Amniotic epithelial cell (primary cell): ENCODE data around the gene TOLLIP.

ENCODE experiments used
- DNase-seq: peaks from one replicate; pipeline ENCODE4 v3.0.0-alpha.2; 2010; ENCODE audit warnings: low read depth

The TOLLIP gene

DNA sequence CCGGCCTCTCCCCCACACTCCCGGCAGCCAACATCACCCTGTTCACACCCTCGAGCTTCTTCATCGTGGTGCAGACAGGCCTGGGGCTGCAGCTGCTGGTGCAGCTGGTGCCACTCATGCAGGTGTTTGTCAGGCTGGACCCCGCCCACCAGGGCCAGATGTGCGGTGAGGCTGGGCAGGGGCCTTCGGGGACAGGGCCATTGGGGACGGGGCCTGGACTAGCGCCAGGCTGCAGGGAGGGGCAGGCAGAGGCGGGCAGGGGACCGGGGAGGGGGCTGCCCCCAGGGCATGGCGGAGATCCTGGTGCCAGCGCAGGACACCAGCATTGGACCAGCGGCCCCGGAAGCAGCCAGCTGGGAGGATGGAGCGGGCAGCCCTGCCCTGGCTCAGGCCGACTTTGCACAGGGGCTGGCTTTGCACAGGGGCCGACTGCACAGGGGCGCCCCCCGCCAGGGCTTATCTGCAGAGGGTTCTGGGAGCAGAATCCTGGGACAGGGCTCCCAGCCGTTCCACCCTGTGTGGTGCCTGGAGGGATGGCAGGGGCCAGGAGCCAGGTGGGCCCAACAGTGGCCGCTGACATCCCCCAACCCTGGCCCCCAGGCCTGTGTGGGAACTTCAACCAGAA is 77.9 kb downstream of the TOLLIP start:
- DNase-seq: no peak

- no peak for DNase-seq
Measured at GRCh38 chr11:1230456-1231395, 78.7 kb downstream of the TOLLIP start.

- DNase-seq: no peak
Measured at GRCh38 chr11:1230121-1230455, 79.3 kb downstream of the TOLLIP start.

- no peak for DNase-seq
Measured at GRCh38 chr11:1229471-1230120, 79.8 kb downstream of the TOLLIP start.

DNA sequence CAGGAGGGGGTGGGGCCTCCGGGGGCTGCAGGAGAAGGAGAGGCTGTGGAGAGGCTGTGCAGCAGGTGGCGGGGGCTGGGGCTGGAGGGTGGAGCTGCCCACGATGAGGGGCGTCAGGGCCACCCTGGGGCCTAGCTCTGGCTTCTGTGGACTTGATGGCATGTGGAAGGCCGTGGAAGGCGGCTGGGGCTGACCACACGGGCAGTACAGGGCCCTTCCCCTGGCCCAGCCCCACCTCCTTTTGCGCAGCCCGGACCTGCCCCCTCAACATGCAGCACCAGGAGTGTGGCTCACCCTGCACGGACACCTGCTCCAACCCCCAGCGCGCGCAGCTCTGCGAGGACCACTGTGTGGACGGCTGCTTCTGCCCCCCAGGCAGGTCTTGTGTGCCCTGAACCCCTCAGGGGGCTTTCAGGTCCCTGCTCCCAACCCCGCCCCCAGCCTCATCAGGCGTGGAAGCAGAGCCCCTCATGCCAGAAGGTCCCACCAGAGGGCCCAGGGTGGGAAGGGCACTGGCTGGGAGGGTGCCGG is 80.4 kb downstream of the TOLLIP start:
- no peak for DNase-seq

DNA sequence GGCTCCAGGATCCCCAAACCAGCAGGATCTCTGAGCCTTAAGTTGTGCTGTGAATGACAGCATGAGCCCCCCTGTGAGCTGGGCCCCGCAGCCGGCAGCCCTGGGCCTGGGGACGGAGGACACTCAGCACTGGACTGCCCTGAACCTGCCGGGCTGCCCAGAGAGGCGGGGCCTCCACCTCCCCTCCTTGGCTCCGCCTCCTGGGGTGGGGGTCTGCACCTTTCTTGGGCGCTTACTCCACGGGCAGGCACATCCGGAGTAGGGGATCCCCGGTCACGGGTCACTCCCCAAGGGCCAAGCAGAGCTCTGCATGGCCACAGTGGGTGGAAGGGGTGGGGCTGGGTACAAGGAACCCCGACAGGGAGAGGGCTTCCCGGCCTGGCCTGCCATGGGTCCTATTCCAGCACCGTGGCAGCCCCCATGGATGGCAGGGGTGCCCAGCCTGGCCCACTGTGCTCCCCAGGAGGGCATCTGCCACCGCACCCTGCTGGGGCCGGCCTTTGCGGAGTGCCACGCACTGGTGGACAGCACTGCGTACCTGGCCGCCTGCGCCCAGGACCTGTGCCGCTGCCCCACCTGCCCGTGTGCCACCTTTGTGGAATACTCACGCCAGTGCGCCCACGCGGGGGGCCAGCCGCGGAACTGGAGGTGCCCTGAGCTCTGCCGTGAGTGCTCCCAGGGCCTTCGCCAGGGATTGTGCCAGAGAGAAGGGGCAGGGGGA is 81.2 kb downstream of the TOLLIP start:
- no peak for DNase-seq

GRCh38 chr11:1227551-1228100 is 81.8 kb downstream of the TOLLIP start:
- DNase-seq: no peak

GRCh38 chr11:1226986-1227550 is 82.4 kb downstream of the TOLLIP start:
- no peak for DNase-seq

- no peak for DNase-seq
Measured at GRCh38 chr11:1226226-1226985, 83.0 kb downstream of the TOLLIP start.

DNA sequence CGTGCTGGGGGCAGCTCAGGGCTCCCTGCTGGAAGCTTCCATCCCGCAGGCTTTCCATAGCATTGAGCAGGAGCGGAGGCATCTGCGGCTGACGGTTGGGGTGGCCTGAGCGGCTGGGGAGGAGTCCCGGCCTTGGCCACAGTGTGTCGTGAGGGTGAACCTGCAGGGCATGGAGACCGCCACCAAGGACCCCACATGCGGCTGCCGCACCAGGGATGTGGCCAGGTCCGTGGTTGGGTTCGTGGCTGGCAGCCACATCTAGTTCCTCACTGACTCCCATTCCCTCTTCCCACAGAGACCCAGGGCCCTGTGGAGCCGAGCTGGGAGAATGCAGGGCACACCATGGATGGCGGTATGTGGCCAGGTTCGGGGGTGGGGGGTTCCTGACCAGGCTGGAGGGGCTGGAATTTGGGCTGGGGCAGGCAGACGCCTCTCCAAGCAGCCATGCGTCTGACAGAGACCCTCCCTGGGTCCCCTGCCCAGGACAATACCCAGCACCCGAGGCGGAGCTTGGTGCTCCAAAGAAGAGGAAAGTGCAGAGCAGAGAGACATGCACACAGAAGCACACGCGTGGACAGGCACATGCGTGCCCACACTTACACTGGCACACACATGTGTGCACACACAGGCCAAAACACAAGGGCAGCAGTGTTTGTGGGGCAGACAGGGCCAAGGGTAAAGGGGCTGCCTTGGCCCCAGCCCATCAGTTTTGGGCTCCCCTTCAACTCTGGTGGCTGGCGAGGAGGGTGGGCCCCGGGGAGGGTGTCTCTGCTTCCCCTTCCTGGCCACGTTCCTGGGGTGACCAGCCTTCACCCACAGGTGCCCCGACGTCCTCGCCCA is 83.8 kb downstream of the TOLLIP start:
- DNase-seq: no peak

DNA sequence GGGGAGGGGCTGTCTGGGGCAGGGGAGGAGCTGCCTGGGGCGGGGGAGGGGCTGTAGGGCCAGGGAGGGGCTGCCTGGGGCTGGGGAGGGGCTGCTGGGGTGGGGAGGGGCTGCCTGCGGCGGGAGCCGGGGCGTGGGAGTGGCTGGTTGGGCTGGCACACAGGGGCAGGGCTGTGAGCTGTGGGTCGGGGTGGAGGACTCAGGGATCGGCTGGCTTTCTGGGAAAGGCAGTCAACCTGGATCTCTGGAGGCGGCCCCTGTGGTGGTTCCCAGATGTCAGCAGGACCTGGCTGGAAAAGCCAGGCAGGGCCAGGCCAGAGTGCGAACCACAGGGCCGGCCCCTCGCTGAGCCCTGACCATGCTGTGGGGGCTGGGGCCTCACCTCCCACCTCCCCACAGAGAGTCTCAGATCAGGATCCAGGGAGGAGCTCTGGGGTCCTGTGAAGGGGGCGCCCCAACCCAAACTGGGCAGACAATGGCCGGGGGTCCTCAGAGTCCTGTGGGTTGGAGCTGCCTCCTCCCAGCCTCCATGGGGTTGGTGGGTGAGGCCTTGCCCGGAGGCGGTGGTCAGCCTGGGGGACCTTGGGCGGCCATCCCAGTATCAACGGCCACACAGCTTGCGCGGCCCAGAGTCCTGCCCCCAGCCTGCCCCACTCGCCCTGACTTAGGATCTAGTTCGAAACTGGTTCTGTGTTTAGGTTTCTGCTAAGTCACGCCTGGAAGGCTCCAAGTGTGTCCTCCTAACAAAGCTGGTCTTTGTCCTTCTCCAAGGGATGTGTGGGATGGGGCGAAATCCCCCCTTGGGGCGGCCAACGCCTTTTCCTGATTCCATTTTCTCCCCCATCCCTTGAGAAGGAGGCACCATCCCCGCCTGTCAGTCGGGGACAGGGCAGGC is 84.7 kb downstream of the TOLLIP start:
- DNase-seq: no peak
